Neutrophil (primary cell): ENCODE results near the gene CCDC88C.

Source experiments
- H3K27ac ChIP-seq: fragments of 200-600 bp; sonication (generic); 2 replicates; pipeline ENCODE4 v1.5.1; 2016; ENCODE audit warnings: mild to moderate bottlenecking, moderate library complexity
- H3K27me3 ChIP-seq: fragments of 200-600 bp; sonication (generic); 2 replicates; pipeline ENCODE4 v1.6.0; 2016; ENCODE audit warnings: mild to moderate bottlenecking
- H3K36me3 ChIP-seq: fragments of 200-600 bp; sonication (generic); 2 replicates; pipeline ENCODE4 v1.5.1; 2017
- H3K4me1 ChIP-seq, 2 experiments: fragments of 200-600 bp in 1 of 2; sonication (generic) in 1 of 2; 1 replicate in 1 of 2; 2 replicates in 1 of 2; pipeline versions ENCODE4 v1.5.1 to v1.6.1; 2013 to 2016; ENCODE audit warnings: low read depth in 1 of 2, low read length in 1 of 2, mild to moderate bottlenecking in 1 of 2, moderate library complexity in 1 of 2; ENCODE audit not compliant: control insufficient read depth in 1 of 2, insufficient read depth in 1 of 2
- H3K4me3 ChIP-seq, 2 experiments: fragments of 200-600 bp in 1 of 2; sonication (generic) in 1 of 2; 1 replicate in 1 of 2; 2 replicates in 1 of 2; pipeline ENCODE4 v1.5.1; 2013 to 2016; ENCODE audit warnings: low read depth in 1 of 2, low read length in 1 of 2, mild to moderate bottlenecking in 1 of 2, moderate library complexity in 1 of 2
- H3K9me3 ChIP-seq: fragments of 200-600 bp; sonication (generic); 2 replicates; pipeline ENCODE4 v1.5.1; 2016
- CTCF ChIP-seq: fragments of 200-600 bp; sonication (generic); IDR thresholded peaks from 2 replicates; pipeline ENCODE4 v1.5.1; 2016; ENCODE audit warnings: antibody characterized with exemption

CCDC88C gene

GRCh38 chr14:91352728-91353692, 64.6 kb downstream of the CCDC88C start:
- TF ChIP-seq CTCF: no peak
- no peak overlapping the region for H3K27ac ChIP-seq
- peaks cover 44% of the 10 kb centered on the region for H3K36me3 ChIP-seq
- no peaks in the 10 kb centered on the region for H3K27me3 ChIP-seq
- H3K4me1 ChIP-seq: peaks cover 17 to 26% of the 10 kb centered on the region in 2 experiments
- no peak overlapping the region for H3K4me3 ChIP-seq
- H3K9me3 ChIP-seq: no peaks in the 10 kb centered on the region

GRCh38 chr14:91352053-91352452, 65.6 kb downstream of the CCDC88C start:
- TF ChIP-seq CTCF: no peak
- Histone ChIP-seq H3K27ac (no peak overlapping the region), H3K27me3 (no peaks in the 10 kb centered on the region), H3K36me3 (peaks cover 37% of the 10 kb centered on the region), H3K4me3 (no peak overlapping the region), H3K4me1 (peaks cover 17 to 26% of the 10 kb centered on the region in 2 experiments), H3K9me3 (no peaks in the 10 kb centered on the region)

- Histone ChIP-seq H3K36me3 (peaks cover 32% of the 10 kb centered on the region), H3K4me3 (no peak overlapping the region), H3K27me3 (no peaks in the 10 kb centered on the region), H3K4me1 (peaks cover 17 to 26% of the 10 kb centered on the region in 2 experiments), H3K27ac (no peak overlapping the region), H3K9me3 (no peaks in the 10 kb centered on the region)
- no peak for TF ChIP-seq CTCF
These were observed 66.1 kb downstream of the CCDC88C start for GRCh38 chr14:91351512-91351862.

GRCh38 chr14:91350813-91351511, 66.7 kb downstream of the CCDC88C start:
- H3K27ac ChIP-seq: peak overlapping the region; percentile 30
- H3K4me3 ChIP-seq: no peak overlapping the region
- no peak for TF ChIP-seq CTCF
- no peaks in the 10 kb centered on the region for H3K27me3 ChIP-seq
- H3K36me3 ChIP-seq: peaks cover 27% of the 10 kb centered on the region
- no peaks in the 10 kb centered on the region for H3K9me3 ChIP-seq
- H3K4me1 ChIP-seq: peaks cover 17 to 26% of the 10 kb centered on the region in 2 experiments

DNA sequence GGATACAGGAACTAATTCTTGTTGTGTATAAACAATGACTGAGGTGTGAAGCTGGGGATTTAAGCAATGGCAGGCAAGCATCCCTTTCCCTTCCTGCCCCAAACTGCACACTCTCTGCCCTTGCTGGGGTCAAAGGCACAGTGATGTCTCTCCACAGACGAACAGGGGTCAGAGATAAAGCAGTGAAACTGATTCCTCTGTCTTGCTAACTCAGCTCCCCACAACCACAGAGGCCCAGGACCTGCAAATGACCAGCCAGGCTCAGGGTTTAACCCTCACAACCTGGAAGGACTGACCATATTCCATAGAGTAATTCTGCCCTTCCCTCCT, 67.2 kb downstream of the CCDC88C start:
- H3K4me3 ChIP-seq: no peak overlapping the region
- no peaks in the 10 kb centered on the region for H3K27me3 ChIP-seq
- H3K4me1 ChIP-seq: peaks cover 17 to 26% of the 10 kb centered on the region in 2 experiments
- H3K9me3 ChIP-seq: no peaks in the 10 kb centered on the region
- peaks cover 24% of the 10 kb centered on the region for H3K36me3 ChIP-seq
- no peak for TF ChIP-seq CTCF
- peak overlapping the region; percentile 30 for H3K27ac ChIP-seq
